Measurements from ENCODE around the gene GDPGP1. TPM values are rescaled to one million over a fixed set of nuclear protein-coding genes. Genes with fewer than 3 reads are reported as not detected.

The GDPGP1 gene
- total RNA-seq, 1 donor from 2014 or later = 4.1 TPM

- Mint-ChIP-seq H3K27ac (ENCODE audit: unreplicated experiment) (peak overlapping the region; percentile 70), H3K9me3 (ENCODE audit: unreplicated experiment) (no peaks in the 10 kb centered on the region), H3K4me3 (ENCODE audit: unreplicated experiment) (peak overlapping the region; percentile 89), H3K36me3 (ENCODE audit: low read depth, unreplicated experiment) (peaks cover 8% of the 10 kb centered on the region), H3K27me3 (ENCODE audit: low read depth, unreplicated experiment) (no peaks in the 10 kb centered on the region), H3K4me1 (ENCODE audit: low read depth, unreplicated experiment) (peaks cover 9% of the 10 kb centered on the region)
- Histone ChIP-seq H3K4me1 (ENCODE audit: insufficient read depth, low read length) (peaks cover 9% of the 10 kb centered on the region), H3K79me2 (ENCODE audit: insufficient read depth, low read length) (peaks cover 20% of the 10 kb centered on the region), H2AFZ (ENCODE audit: low read depth, low read length) (peak overlapping the region; percentile 90), H3K9me3 (ENCODE audit: insufficient read depth, low read depth, low read length) (no peaks in the 10 kb centered on the region), H3K36me3 (ENCODE audit: insufficient read depth, low read length) (peaks cover 2% of the 10 kb centered on the region), H3K9ac (ENCODE audit: low read length) (peak overlapping the region; percentile 91), H3K27ac (ENCODE audit: low read depth, low read length) (peak overlapping the region; percentile 80), H3K4me2 (ENCODE audit: low read length) (peak overlapping the region; percentile 95), H4K20me1 (ENCODE audit: insufficient read depth, low read length) (peaks cover 21% of the 10 kb centered on the region), H3K4me3 (ENCODE audit: insufficient read depth, low read depth, low read length) (peak overlapping the region; percentile 85), H3K27me3 (ENCODE audit: insufficient read depth, low read length) (no peaks in the 10 kb centered on the region)
- TF ChIP-seq EZH2 (IDR thresholded peaks at IDR 0.05; ENCODE audit: insufficient read depth, low read length) = no peak
- TF ChIP-seq, protein P1, sequence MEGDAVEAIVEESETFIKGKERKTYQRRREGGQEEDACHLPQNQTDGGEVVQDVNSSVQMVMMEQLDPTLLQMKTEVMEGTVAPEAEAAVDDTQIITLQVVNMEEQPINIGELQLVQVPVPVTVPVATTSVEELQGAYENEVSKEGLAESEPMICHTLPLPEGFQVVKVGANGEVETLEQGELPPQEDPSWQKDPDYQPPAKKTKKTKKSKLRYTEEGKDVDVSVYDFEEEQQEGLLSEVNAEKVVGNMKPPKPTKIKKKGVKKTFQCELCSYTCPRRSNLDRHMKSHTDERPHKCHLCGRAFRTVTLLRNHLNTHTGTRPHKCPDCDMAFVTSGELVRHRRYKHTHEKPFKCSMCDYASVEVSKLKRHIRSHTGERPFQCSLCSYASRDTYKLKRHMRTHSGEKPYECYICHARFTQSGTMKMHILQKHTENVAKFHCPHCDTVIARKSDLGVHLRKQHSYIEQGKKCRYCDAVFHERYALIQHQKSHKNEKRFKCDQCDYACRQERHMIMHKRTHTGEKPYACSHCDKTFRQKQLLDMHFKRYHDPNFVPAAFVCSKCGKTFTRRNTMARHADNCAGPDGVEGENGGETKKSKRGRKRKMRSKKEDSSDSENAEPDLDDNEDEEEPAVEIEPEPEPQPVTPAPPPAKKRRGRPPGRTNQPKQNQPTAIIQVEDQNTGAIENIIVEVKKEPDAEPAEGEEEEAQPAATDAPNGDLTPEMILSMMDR (IDR thresholded peaks at IDR 0.05; ENCODE audit: insufficient read depth, low read depth, low read length) = no peak
- DNase-seq (ENCODE audit: low read depth) (peak; percentile 27), FAIRE-seq (no peak)
These were observed 1.0 kb upstream of the GDPGP1 start for GRCh38 chr15:90232941-90233386.

DNA sequence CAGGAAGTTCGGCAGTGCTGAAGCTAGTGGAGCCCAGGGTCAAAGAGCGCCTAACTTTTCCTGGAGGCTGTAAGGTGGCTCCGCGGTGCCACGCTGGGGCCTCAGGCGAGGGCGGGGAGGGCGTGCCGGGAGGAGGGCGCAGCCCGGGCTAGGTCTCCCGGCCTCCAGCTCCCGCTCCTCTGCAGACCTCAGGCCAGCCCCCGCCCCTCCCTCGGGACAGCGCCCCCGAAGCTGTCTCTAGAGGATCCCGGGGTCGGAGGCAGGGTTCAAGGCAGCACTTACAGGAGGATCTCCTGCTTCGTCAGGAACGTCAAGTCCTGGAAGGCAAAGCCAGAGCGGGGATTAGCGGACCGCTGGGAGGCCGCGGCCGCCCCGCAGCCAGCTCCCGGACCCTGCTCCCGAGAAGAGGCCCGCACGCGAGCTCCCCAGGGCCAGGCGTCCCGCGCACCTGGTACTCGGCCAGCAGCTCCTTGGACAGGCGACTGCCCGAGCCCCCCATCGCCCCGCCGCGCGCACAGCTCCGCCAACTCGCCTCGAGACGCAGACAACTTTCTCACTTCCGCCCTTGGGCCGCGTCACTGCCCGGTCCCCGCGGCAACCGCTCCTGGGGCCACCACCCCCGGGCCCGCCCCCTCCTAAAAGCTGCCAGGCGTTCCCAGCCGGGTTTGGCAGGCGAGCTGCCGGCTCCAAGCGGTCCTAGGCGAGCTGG lies 468 bp upstream of the GDPGP1 start, which contains the start of gene CIB1:
Gene CIB1 (minus strand): TSS at position 555 of the 709 bp plus-strand sequence. CDS start 56 bp downstream, at position 499.
- peak within 1 kb of the TSS; percentile 95 for H3K4me2 ChIP-seq (ENCODE audit: low read length)
- no peaks in the 10 kb centered on the region for H3K9me3 Mint-ChIP-seq (ENCODE audit: unreplicated experiment)
- FAIRE-seq = no peak

More for the DNA sequence above, 468 bp upstream of the GDPGP1 start, which contains the start of gene CIB1:
- Histone ChIP-seq H2AFZ (ENCODE audit: low read depth, low read length) (peak within 1 kb of the TSS; percentile 90), H3K9me3 (ENCODE audit: insufficient read depth, low read depth, low read length) (no peaks in the 10 kb centered on the region), H3K4me3 (ENCODE audit: insufficient read depth, low read depth, low read length) (peak within 1 kb of the TSS; percentile 85), H3K9ac (ENCODE audit: low read length) (peak within 1 kb of the TSS; percentile 91), H3K27ac (ENCODE audit: low read depth, low read length) (peak within 1 kb of the TSS; percentile 80), H3K4me1 (ENCODE audit: insufficient read depth, low read length) (peaks cover 9% of the 10 kb centered on the region), H3K27me3 (ENCODE audit: insufficient read depth, low read length) (no peaks in the 10 kb centered on the region), H4K20me1 (ENCODE audit: insufficient read depth, low read length) (peaks cover 21% of the 10 kb centered on the region), H3K36me3 (ENCODE audit: insufficient read depth, low read length) (peaks cover 2% of the 10 kb centered on the region), H3K79me2 (ENCODE audit: insufficient read depth, low read length) (peaks cover 20% of the 10 kb centered on the region)
- Mint-ChIP-seq H3K27ac (ENCODE audit: unreplicated experiment) (peak within 1 kb of the TSS; percentile 81), H3K36me3 (ENCODE audit: low read depth, unreplicated experiment) (peaks cover 8% of the 10 kb centered on the region), H3K4me3 (ENCODE audit: unreplicated experiment) (peak within 1 kb of the TSS; percentile 89), H3K27me3 (ENCODE audit: low read depth, unreplicated experiment) (no peaks in the 10 kb centered on the region), H3K4me1 (ENCODE audit: low read depth, unreplicated experiment) (peaks cover 9% of the 10 kb centered on the region)
- no peak for TF ChIP-seq EZH2 (IDR thresholded peaks at IDR 0.05; ENCODE audit: insufficient read depth, low read length)
- TF ChIP-seq, protein P1 (IDR thresholded peaks at IDR 0.05; ENCODE audit: insufficient read depth, low read depth, low read length) = no peak
- DNase-seq (ENCODE audit: low read depth) = peak; percentile 85
